Suprapubic skin (tissue), 4 donors: ENCODE results near the gene MAD1L1.

Source experiments
- EP300 ChIP-seq: sonication (generic); formaldehyde crosslinking; IDR thresholded peaks from one replicate; pipeline ENCODE4 v1.6.1; 2017; ENCODE audit warnings: antibody characterized with exemption
- POLR2A ChIP-seq, 2 donors: fragments of 450-650 bp; IDR thresholded peaks; one replicate each; pipeline ENCODE4 v1.6.1; 2017; ENCODE audit warnings: antibody characterized with exemption in 2 of 2, mild to moderate bottlenecking in 2 of 2, moderate library complexity in 2 of 2
- POLR2AphosphoS5 ChIP-seq, 3 donors: sonication (generic); formaldehyde crosslinking; IDR thresholded peaks; one replicate each; pipeline ENCODE4 v1.6.1; 2017; ENCODE audit warnings: antibody characterized with exemption in 3 of 3
- TF ChIP-seq, protein P1 (sequence below), 2 donors: fragments of 200-600 bp in 1 of 2; fragments of 450-650 bp in 1 of 2; sonication (generic) in 1 of 2; IDR thresholded peaks; one replicate each; pipeline ENCODE4 v1.5.1; 2016 to 2019; ENCODE audit warnings: antibody characterized with exemption in 2 of 2, mild to moderate bottlenecking in 1 of 2, moderate library complexity in 1 of 2

DNA sequence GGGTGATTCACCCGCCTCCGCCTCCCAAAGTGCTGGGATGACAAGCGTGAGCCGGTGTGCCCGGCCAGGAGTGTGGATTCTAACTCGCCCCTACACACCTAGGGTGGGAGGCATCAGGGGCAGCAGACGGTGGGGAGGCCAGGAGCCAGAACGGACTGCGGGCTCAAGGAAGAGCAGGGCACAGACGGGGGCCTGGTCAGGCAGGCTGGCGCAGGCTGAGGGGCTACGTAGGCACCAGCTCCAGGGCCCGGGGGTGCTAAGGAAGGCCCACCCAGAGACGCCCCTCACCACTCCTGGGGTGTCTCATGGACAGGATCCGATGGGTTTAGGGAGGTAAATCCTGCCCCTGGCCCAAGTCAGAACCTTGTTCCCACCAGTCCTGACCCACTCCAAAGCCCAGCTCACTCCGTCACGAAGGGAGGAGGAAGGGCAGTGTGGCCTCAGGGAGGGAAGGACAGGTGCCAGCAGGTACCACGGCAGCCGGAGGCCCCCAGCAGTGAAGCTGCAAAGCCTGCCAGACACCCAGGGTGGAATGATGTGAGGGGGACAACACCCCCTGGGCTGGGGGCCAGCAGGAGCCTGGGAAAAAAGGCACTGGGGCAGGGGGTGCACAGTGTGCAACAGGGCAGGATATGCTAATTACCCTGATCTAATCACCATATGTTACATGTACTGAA is 251.4 kb downstream of the MAD1L1 start:
- TF ChIP-seq POLR2AphosphoS5 (IDR thresholded peaks at IDR 0.05) (no peak), EP300 (no peak), POLR2A (IDR thresholded peaks at IDR 0.05) (no peak)
- TF ChIP-seq, protein P1, sequence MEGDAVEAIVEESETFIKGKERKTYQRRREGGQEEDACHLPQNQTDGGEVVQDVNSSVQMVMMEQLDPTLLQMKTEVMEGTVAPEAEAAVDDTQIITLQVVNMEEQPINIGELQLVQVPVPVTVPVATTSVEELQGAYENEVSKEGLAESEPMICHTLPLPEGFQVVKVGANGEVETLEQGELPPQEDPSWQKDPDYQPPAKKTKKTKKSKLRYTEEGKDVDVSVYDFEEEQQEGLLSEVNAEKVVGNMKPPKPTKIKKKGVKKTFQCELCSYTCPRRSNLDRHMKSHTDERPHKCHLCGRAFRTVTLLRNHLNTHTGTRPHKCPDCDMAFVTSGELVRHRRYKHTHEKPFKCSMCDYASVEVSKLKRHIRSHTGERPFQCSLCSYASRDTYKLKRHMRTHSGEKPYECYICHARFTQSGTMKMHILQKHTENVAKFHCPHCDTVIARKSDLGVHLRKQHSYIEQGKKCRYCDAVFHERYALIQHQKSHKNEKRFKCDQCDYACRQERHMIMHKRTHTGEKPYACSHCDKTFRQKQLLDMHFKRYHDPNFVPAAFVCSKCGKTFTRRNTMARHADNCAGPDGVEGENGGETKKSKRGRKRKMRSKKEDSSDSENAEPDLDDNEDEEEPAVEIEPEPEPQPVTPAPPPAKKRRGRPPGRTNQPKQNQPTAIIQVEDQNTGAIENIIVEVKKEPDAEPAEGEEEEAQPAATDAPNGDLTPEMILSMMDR (IDR thresholded peaks at IDR 0.05), result no peak
